Transverse colon (tissue), 4 donors: ENCODE results near the gene BSG. TPM values are rescaled to one million over a fixed set of nuclear protein-coding genes. Genes with fewer than 3 reads are reported as not detected.

Experiments
- DNase-seq: peaks from one replicate; pipeline ENCODE4 v3.0.0-alpha.2; 2019
- H3K27ac ChIP-seq, 4 donors: fragments of 200-600 bp; sonication (generic); 2 replicates each; pipeline ENCODE4 v1.5.1; 2016 to 2018; ENCODE audit warnings: inconsistent platforms in 4 of 4
- H3K27me3 ChIP-seq: fragments of 200-600 bp; sonication (generic); 2 replicates; pipeline ENCODE4 v1.5.1; 2017; ENCODE audit warnings: inconsistent platforms
- H3K36me3 ChIP-seq, 4 donors: fragments of 200-600 bp; sonication (generic); 2 replicates each; pipeline ENCODE4 v1.5.1; 2017 to 2019; ENCODE audit warnings: inconsistent platforms in 4 of 4
- H3K4me1 ChIP-seq, 4 donors: fragments of 200-600 bp; sonication (generic); 2 replicates each; pipeline ENCODE4 v1.5.1; 2017 to 2020; ENCODE audit warnings: inconsistent platforms in 4 of 4
- H3K4me3 ChIP-seq, 4 donors: fragments of 200-600 bp; sonication (generic); 1 replicate in 1 of 4; 2 replicates in 3 of 4; pipeline versions ENCODE4 v1.5.1 to v1.6.1; 2017 to 2019; ENCODE audit warnings: inconsistent platforms in 4 of 4
- H3K9me3 ChIP-seq, 2 donors: fragments of 200-600 bp; sonication (generic); 2 replicates each; pipeline ENCODE4 v1.5.1; 2017 to 2019; ENCODE audit warnings: inconsistent platforms in 2 of 2
- EP300 ChIP-seq: sonication (generic); formaldehyde crosslinking; IDR thresholded peaks from one replicate; pipeline ENCODE4 v1.6.1; 2017; ENCODE audit warnings: antibody characterized with exemption, low read depth
- POLR2A ChIP-seq: fragments of 450-650 bp; IDR thresholded peaks from one replicate; pipeline ENCODE4 v1.6.1; 2016; ENCODE audit warnings: antibody characterized with exemption, mild to moderate bottlenecking, moderate library complexity
- POLR2AphosphoS5 ChIP-seq, 3 donors: sonication (generic); formaldehyde crosslinking; IDR thresholded peaks; one replicate each; pipeline ENCODE4 v1.6.1; 2016; ENCODE audit warnings: antibody characterized with exemption in 3 of 3
- WGBS, 2 donors: methylation state at CpG; one replicate each; pipeline ENCODE4 v1.1.5; 2018; ENCODE audit warnings: low coverage in 1 of 2; 5-methylcytosine and 5-hydroxymethylcytosine counted together
- in situ Hi-C, 4 donors: fragments of 200-750 bp; cut with MboI; loops; one replicate each; pipeline versions ENCODE4 v1.15.0 to v1.15.1; 2017; ENCODE audit warnings: low sequenced_read_pairs in 3 of 4, low pct_ligation_motif_present in 1 of 4, low pct_unique_long_range_greater_than_20kb in 1 of 4
- intact Hi-C: fragments of 100-400 bp; cut with DNase I; formaldehyde crosslinking; loops from one replicate; pipeline ENCODE4 v1.15.1; 2023; ENCODE audit warnings: low total_unique reads
- total RNA-seq, 4 donors: library from RNA; depleted of rRNA; stranded (reverse); fragments of >200 nt; gene quantifications; one replicate each; pipeline ENCODE4 v1.1.0, GENCODE V29; 2016
- TF ChIP-seq, protein P1 (sequence below), 5 experiments: fragments of 200-600 bp in 3 of 5; fragments of 450-650 bp in 2 of 5; sonication (generic) in 3 of 5; IDR thresholded peaks; 1 replicate in 2 of 5; 2 replicates in 3 of 5; pipeline ENCODE4 v1.5.1; 2016 to 2017; ENCODE audit warnings: antibody characterized with exemption in 5 of 5, inconsistent platforms in 3 of 5, mild to moderate bottlenecking in 2 of 5, moderate library complexity in 1 of 5

The BSG gene
- total RNA-seq, 4 donors from 2014 or later = 909 to 2,228 (median 1,224) TPM

DNA sequence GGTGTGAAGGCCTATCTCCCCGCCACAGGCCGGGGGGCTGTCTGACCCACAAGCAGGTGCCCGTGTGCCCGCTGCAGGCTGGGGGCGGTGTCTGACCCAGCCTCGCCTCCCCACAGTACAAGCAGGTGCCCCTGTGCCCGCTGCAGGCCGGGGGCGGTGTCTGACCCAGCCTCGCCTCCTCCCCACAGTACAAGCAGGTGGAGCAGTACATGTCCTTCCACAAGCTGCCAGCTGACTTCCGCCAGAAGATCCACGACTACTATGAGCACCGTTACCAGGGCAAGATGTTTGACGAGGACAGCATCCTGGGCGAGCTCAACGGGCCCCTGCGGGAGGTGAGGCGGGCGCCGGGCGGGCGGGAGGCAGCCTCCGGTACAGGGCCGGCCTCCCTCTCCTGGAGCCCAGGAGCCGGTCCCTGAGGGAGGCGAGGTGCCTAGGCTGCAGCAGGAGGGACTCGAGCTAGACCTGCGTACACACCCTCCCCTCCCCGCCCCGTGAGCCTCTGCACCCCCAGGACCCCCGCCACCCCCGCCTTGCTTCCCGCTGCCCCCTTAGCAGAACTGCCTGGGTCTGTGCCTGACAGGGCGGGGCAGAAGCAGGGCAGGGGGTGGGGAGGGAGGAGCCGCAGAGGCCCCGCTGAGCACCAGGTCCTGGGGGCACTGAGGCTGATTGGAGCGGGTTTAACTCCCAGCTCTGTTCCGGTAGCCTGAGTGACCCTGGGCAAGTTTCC, 37.8 kb downstream of the BSG start:
- peak overlapping the region in 2 of 4 donors; percentile 21 to 40 for H3K4me3 ChIP-seq
- peaks cover 0 to 21% (median 5%) of the 10 kb centered on the region in 4 donors for H3K4me1 ChIP-seq
- peaks cover 32% of the 10 kb centered on the region for H3K27me3 ChIP-seq
- TF ChIP-seq, protein P1, sequence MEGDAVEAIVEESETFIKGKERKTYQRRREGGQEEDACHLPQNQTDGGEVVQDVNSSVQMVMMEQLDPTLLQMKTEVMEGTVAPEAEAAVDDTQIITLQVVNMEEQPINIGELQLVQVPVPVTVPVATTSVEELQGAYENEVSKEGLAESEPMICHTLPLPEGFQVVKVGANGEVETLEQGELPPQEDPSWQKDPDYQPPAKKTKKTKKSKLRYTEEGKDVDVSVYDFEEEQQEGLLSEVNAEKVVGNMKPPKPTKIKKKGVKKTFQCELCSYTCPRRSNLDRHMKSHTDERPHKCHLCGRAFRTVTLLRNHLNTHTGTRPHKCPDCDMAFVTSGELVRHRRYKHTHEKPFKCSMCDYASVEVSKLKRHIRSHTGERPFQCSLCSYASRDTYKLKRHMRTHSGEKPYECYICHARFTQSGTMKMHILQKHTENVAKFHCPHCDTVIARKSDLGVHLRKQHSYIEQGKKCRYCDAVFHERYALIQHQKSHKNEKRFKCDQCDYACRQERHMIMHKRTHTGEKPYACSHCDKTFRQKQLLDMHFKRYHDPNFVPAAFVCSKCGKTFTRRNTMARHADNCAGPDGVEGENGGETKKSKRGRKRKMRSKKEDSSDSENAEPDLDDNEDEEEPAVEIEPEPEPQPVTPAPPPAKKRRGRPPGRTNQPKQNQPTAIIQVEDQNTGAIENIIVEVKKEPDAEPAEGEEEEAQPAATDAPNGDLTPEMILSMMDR (IDR thresholded peaks at IDR 0.05) = no peak
- TF ChIP-seq EP300 = no peak
- no peak for TF ChIP-seq POLR2AphosphoS5 (IDR thresholded peaks at IDR 0.05)
- TF ChIP-seq POLR2A = no peak
- in situ Hi-C loops = no loop called here
- peak; percentile 52 for DNase-seq
- intact Hi-C loops = no loop called here
- H3K36me3 ChIP-seq = no peaks in the 10 kb centered on the region
- 44% methylated on average over 22 of the region's 38 CpGs; no CpG with 5 or more reads in 1 of the 2 donors for WGBS, 2 donors
- no peaks in the 10 kb centered on the region for H3K9me3 ChIP-seq
- peak overlapping the region; percentile 19 to 70 (median 55) for H3K27ac ChIP-seq

DNA sequence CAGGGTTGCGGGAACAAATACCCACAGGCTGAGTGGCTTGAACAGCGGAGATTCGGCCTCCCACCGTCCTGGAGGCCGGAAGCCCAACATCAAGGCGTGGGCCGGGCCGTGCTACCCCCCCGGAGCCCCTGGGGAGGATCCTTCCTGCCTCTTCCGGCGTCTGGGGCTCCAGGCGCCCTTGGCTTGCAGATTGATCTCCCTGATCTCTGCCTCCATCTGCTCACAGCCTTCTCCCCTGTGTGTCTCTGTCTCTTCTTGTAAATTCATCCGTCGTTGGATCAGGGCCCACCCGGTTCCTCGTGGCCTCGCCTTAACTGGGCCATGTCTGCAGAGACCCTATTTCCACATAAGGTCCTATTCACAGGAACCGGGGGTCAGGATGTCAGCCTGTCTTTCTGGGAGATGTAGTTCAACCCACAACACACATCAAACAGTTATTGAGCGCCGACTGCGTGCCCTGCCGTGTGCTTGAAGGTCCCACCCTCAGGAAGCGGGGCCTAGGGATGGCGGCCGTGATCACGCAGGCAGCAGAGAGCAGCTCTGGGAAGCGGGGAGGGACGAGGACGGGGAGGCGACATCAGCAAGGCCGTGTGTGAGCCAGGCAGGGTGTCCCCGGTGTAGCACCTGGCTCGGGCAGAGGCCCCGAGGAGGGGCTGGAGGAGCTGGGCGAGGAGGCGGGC, 38.5 kb downstream of the BSG start:
- Histone ChIP-seq H3K9me3 (no peaks in the 10 kb centered on the region), H3K27me3 (peaks cover 32% of the 10 kb centered on the region), H3K36me3 (no peaks in the 10 kb centered on the region), H3K27ac (peak overlapping the region; percentile 19 to 70 (median 55)), H3K4me3 (peak overlapping the region in 2 of 4 donors; percentile 21 to 40), H3K4me1 (peaks cover 0 to 21% (median 5%) of the 10 kb centered on the region in 4 donors)
- TF ChIP-seq POLR2AphosphoS5 (IDR thresholded peaks at IDR 0.05) (no peak), POLR2A (no peak), EP300 (no peak)
- TF ChIP-seq, protein P1 (IDR thresholded peaks at IDR 0.05) = no peak
- 16 to 19% methylated on average over 5 to 34 of the region's 36 CpGs for WGBS, 2 donors
- intact Hi-C loops = no loop called here
- DNase-seq = peak; percentile 54
- in situ Hi-C loops = no loop called here

DNA sequence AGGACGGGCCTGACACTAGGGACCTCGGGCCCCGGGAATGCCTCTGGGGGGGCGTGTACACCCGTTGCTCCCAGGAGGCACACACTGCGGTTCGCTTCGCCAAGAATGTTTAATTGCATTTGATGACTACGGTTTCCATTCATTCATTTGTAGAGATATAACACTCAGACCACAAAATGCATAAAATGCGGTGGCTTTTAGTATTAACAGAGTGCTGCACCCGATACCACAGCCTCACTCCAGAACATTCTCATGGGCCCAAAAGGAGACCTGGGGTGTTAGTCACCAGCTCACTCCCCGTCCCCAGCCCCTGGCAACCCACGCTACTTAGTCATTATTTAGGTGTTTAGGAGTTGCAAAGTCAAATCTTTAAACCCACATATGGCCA, 39.1 kb downstream of the BSG start:
- peaks cover 0 to 24% (median 7%) of the 10 kb centered on the region in 4 donors for H3K4me1 ChIP-seq
- intact Hi-C loops (no loop called here), in situ Hi-C loops (no loop called here)
- WGBS, 2 donors = 18% methylated on average over 13 of the region's 13 CpGs; no CpG with 5 or more reads in 1 of the 2 donors
- no peak overlapping the region for H3K4me3 ChIP-seq
- no peaks in the 10 kb centered on the region for H3K9me3 ChIP-seq
- TF ChIP-seq POLR2AphosphoS5 (IDR thresholded peaks at IDR 0.05) (no peak), EP300 (no peak), POLR2A (no peak)
- TF ChIP-seq, protein P1 (IDR thresholded peaks at IDR 0.05) = no peak
- DNase-seq = no peak
- no peaks in the 10 kb centered on the region for H3K36me3 ChIP-seq
- peaks cover 34% of the 10 kb centered on the region for H3K27me3 ChIP-seq
- peak overlapping the region; percentile 19 to 70 (median 55) for H3K27ac ChIP-seq

DNA sequence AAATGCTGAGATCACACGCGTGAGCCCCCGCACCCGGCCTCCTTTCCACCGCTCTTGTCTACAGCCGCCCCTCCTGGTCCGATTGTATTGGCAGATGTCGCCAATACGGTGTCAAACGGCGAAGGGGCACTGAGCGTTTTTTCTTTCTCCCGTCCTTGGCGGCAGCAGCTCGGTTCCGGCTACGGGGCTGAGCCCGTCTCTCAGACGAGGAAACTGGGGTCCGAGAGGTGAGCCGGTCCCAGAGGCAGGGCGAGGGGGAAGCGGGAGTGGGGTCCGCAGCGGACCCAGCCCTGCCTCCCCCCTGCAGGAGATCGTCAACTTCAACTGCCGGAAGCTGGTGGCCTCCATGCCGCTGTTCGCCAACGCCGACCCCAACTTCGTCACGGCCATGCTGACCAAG, 40.5 kb downstream of the BSG start:
- Histone ChIP-seq H3K4me1 (peaks cover 0 to 28% (median 9%) of the 10 kb centered on the region in 4 donors), H3K36me3 (peaks cover 0 to 5% (median under 1%) of the 10 kb centered on the region in 4 donors), H3K4me3 (no peak overlapping the region), H3K27ac (no peak overlapping the region), H3K27me3 (peaks cover 41% of the 10 kb centered on the region), H3K9me3 (no peaks in the 10 kb centered on the region)
- DNase-seq = no peak
- intact Hi-C loops = no loop called here
- 85 to 93% methylated on average over 5 to 32 of the region's 33 CpGs for WGBS, 2 donors
- in situ Hi-C loops = no loop called here
- TF ChIP-seq POLR2A (no peak), POLR2AphosphoS5 (IDR thresholded peaks at IDR 0.05) (no peak), EP300 (no peak)
- TF ChIP-seq, protein P1 (IDR thresholded peaks at IDR 0.05) = no peak
